Measurements from ENCODE around the gene METAP2. TPM values are rescaled to one million over a fixed set of nuclear protein-coding genes. Genes with fewer than 3 reads are reported as not detected.

Gene METAP2
- total RNA-seq, 1 experiment from 2014 or later = 127 TPM

DNA sequence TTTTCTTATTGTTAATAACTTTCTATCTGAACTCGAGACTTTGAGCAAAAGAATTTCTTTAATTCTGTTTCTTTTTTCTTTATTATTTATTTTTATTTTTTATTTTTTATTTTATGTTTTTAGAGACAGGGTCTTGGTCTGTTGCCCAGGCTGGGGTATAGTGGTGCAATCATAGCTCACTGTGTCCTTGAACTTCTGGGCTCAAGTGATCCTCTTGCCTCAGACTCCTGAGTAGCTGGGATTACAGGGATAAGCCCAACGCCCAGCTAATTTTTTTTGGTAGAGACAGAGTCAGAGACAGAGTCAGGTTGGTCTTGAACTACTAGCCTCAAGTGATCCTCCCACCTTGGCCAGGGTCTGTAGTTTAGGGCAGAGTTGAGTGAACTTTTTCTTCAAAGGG, 18.5 kb downstream of the METAP2 start:
- H3K27ac ChIP-seq (ENCODE audit: low read depth, low read length) = no peak overlapping the region
- no peak overlapping the region for H3K4me3 ChIP-seq (replicated peaks in 1 of 2; ENCODE audit: low read depth in 1 of 2, low read length in 2 of 2)
- no peaks in the 10 kb centered on the region for H3K4me1 ChIP-seq (ENCODE audit: control insufficient read depth in 1 of 2, insufficient read depth in 2 of 2, low read length in 2 of 2)
- ChIA-PET CTCF (no interaction called here), RAD21 (ENCODE audit: low non-redundant PET in 1 of 2, low total read pairs in 2 of 2, uncharacterized antibody in 2 of 2, unreplicated experiment in 2 of 2) (no interaction called here), POLR2A (no interaction called here)
- TF ChIP-seq TCF7L2 (IDR thresholded peaks at IDR 0.05; ENCODE audit: borderline replicate concordance, extremely low read depth, insufficient read depth, insufficient read length) (no peak), POLR2A (IDR thresholded peaks at IDR 0.05; ENCODE audit: borderline replicate concordance, extremely low read depth, insufficient read depth, insufficient read length) (no peak)
- intact Hi-C loops (cut with micrococcal nuclease) = no loop called here
- H3K4me2 ChIP-seq (ENCODE audit: low read length) = no peak overlapping the region
- peaks cover 30 to 50% of the 10 kb centered on the region in 2 experiments for H3K36me3 ChIP-seq (ENCODE audit: control insufficient read depth in 1 of 2, insufficient read depth in 2 of 2, low read length in 2 of 2)
- no peak overlapping the region for H2AFZ ChIP-seq (ENCODE audit: low read depth, low read length, poor library complexity, severe bottlenecking)
- no TSS peak for BruUV-seq (replicated peaks)
- H3K27me3 ChIP-seq (ENCODE audit: insufficient read depth, low read length) = no peaks in the 10 kb centered on the region
- no peaks in the 10 kb centered on the region for H3K9me3 ChIP-seq (ENCODE audit: control insufficient read depth in 1 of 2, insufficient read depth in 1 of 2, low read depth in 1 of 2, low read length in 2 of 2)
- DNase-seq (ENCODE audit: low read depth, low spot score) = no peak
- H3K9ac ChIP-seq (ENCODE audit: low read length) = no peak overlapping the region
- no peak for ATAC-seq
- H3K79me2 ChIP-seq (ENCODE audit: insufficient read depth, low read length) = peaks cover 79% of the 10 kb centered on the region
- no peaks in the 10 kb centered on the region for H3K9me2 ChIP-seq (ENCODE audit: insufficient read depth)
- peaks cover 5% of the 10 kb centered on the region; the same call in 1 of the 2 replicates for H4K20me1 ChIP-seq (ENCODE audit: insufficient read depth)

DNA sequence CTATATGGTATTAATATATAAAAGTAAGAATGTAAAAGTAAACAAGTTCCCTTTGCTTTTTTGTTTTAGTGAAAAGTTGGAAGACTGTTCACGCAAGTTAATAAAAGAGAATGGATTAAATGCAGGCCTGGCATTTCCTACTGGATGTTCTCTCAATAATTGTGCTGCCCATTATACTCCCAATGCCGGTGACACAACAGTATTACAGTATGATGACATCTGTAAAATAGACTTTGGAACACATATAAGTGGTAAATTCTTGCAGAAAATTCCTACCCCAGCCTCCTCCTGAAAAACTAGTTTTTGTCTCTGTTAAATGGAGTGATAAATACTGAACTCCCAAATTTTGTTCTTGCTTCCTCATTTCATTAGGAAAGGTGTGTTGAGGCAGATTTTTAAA, 20.9 kb downstream of the METAP2 start:
- H3K4me2 ChIP-seq (ENCODE audit: low read length) = no peak overlapping the region
- no peaks in the 10 kb centered on the region for H3K9me2 ChIP-seq (ENCODE audit: insufficient read depth)
- BruUV-seq (replicated peaks) = no TSS peak
- no peaks in the 10 kb centered on the region for H3K9me3 ChIP-seq (ENCODE audit: control insufficient read depth in 1 of 2, insufficient read depth in 1 of 2, low read depth in 1 of 2, low read length in 2 of 2)
- RAD21 ChIA-PET (ENCODE audit: low non-redundant PET in 1 of 2, low total read pairs in 2 of 2, uncharacterized antibody in 2 of 2, unreplicated experiment in 2 of 2) = no interaction called here
- peaks cover under 1% of the 10 kb centered on the region; the same call in 1 of the 2 replicates for H4K20me1 ChIP-seq (ENCODE audit: insufficient read depth)
- no peak overlapping the region for H2AFZ ChIP-seq (ENCODE audit: low read depth, low read length, poor library complexity, severe bottlenecking)
- no peaks in the 10 kb centered on the region for H3K4me1 ChIP-seq (ENCODE audit: control insufficient read depth in 1 of 2, insufficient read depth in 2 of 2, low read length in 2 of 2)
- ATAC-seq = no peak
- CTCF ChIA-PET = no interaction called here
- no peak overlapping the region for H3K27ac ChIP-seq (ENCODE audit: low read depth, low read length)
- H3K4me3 ChIP-seq (replicated peaks in 1 of 2; ENCODE audit: low read depth in 1 of 2, low read length in 2 of 2) = no peak overlapping the region
- peaks cover 79% of the 10 kb centered on the region for H3K79me2 ChIP-seq (ENCODE audit: insufficient read depth, low read length)
- POLR2A ChIA-PET = no interaction called here
- peaks cover 35 to 63% of the 10 kb centered on the region in 2 experiments for H3K36me3 ChIP-seq (ENCODE audit: control insufficient read depth in 1 of 2, insufficient read depth in 2 of 2, low read length in 2 of 2)
- H3K27me3 ChIP-seq (ENCODE audit: insufficient read depth, low read length) = no peaks in the 10 kb centered on the region
- TF ChIP-seq ELF1 (IDR thresholded peaks at IDR 0.05; ENCODE audit: borderline replicate concordance, low read depth) (no peak), RAD21 (IDR thresholded peaks at IDR 0.05; ENCODE audit: low read depth) (no peak), CEBPB (IDR thresholded peaks at IDR 0.05; ENCODE audit: low read depth) (no peak), EZH2 (IDR thresholded peaks at IDR 0.05) (no peak), TCF7L2 (IDR thresholded peaks at IDR 0.05; ENCODE audit: borderline replicate concordance, extremely low read depth, insufficient read depth, insufficient read length) (no peak), SRF (IDR thresholded peaks at IDR 0.05; ENCODE audit: low read depth) (no peak), EZH2phosphoT487 (IDR thresholded peaks at IDR 0.05; ENCODE audit: borderline replicate concordance) (no peak), FOSL1 (IDR thresholded peaks at IDR 0.05; ENCODE audit: low read depth) (no peak), ZFX (IDR thresholded peaks at IDR 0.05) (no peak), EGR1 (IDR thresholded peaks at IDR 0.05; ENCODE audit: low read depth) (no peak), SIN3A (IDR thresholded peaks at IDR 0.05; ENCODE audit: low read depth) (no peak), JUND (IDR thresholded peaks at IDR 0.05) (no peak), SP1 (IDR thresholded peaks at IDR 0.05; ENCODE audit: low read depth) (no peak), YY1 (IDR thresholded peaks at IDR 0.05; ENCODE audit: extremely low read depth, insufficient replicate concordance, low read depth, low read length) (no peak)
- TF ChIP-seq, protein P1, sequence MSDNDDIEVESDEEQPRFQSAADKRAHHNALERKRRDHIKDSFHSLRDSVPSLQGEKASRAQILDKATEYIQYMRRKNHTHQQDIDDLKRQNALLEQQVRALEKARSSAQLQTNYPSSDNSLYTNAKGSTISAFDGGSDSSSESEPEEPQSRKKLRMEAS (IDR thresholded peaks at IDR 0.05) = no peak
- TF ChIP-seq, protein P2, sequence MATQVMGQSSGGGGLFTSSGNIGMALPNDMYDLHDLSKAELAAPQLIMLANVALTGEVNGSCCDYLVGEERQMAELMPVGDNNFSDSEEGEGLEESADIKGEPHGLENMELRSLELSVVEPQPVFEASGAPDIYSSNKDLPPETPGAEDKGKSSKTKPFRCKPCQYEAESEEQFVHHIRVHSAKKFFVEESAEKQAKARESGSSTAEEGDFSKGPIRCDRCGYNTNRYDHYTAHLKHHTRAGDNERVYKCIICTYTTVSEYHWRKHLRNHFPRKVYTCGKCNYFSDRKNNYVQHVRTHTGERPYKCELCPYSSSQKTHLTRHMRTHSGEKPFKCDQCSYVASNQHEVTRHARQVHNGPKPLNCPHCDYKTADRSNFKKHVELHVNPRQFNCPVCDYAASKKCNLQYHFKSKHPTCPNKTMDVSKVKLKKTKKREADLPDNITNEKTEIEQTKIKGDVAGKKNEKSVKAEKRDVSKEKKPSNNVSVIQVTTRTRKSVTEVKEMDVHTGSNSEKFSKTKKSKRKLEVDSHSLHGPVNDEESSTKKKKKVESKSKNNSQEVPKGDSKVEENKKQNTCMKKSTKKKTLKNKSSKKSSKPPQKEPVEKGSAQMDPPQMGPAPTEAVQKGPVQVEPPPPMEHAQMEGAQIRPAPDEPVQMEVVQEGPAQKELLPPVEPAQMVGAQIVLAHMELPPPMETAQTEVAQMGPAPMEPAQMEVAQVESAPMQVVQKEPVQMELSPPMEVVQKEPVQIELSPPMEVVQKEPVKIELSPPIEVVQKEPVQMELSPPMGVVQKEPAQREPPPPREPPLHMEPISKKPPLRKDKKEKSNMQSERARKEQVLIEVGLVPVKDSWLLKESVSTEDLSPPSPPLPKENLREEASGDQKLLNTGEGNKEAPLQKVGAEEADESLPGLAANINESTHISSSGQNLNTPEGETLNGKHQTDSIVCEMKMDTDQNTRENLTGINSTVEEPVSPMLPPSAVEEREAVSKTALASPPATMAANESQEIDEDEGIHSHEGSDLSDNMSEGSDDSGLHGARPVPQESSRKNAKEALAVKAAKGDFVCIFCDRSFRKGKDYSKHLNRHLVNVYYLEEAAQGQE (IDR thresholded peaks at IDR 0.05; ENCODE audit: low read depth) = no peak
- TF ChIP-seq, protein P3, sequence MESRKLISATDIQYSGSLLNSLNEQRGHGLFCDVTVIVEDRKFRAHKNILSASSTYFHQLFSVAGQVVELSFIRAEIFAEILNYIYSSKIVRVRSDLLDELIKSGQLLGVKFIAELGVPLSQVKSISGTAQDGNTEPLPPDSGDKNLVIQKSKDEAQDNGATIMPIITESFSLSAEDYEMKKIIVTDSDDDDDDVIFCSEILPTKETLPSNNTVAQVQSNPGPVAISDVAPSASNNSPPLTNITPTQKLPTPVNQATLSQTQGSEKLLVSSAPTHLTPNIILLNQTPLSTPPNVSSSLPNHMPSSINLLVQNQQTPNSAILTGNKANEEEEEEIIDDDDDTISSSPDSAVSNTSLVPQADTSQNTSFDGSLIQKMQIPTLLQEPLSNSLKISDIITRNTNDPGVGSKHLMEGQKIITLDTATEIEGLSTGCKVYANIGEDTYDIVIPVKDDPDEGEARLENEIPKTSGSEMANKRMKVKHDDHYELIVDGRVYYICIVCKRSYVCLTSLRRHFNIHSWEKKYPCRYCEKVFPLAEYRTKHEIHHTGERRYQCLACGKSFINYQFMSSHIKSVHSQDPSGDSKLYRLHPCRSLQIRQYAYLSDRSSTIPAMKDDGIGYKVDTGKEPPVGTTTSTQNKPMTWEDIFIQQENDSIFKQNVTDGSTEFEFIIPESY (IDR thresholded peaks at IDR 0.05; ENCODE audit: extremely low read depth, insufficient replicate concordance, low read length) = no peak
- no peak overlapping the region for H3K9ac ChIP-seq (ENCODE audit: low read length)
- intact Hi-C loops (cut with micrococcal nuclease) = no loop called here
- DNase-seq (ENCODE audit: low read depth, low spot score) = no peak

All from HCT116 (cell line).